ENCODE results near the gene MMAB.

Gene MMAB

DNA sequence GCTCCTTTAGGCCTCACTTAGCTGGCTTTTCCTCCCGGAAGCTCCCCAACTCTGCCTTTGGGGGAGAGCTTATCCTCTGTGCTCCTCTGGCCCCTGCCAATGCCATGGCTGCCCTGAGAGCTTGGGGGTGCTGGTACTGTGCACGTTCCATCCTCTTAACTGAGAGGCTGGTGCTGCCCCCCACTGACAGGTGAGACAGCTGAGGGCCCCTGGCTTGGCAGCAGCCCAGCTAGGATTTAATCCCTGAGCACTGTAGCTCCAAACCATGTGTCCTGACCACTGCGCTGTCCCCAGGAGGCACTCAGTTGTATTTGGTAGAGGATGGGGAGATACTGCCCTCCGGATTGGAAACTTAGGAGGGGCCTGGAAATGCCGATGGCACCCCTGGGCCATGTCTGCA lies 49.8 kb downstream of the MMAB start:
- H3K4me3 ChIP-seq (ENCODE audit: low read length) = no peak overlapping the region
- DNase-seq (ENCODE audit: low read depth) = no peak
- TF ChIP-seq, protein P1, sequence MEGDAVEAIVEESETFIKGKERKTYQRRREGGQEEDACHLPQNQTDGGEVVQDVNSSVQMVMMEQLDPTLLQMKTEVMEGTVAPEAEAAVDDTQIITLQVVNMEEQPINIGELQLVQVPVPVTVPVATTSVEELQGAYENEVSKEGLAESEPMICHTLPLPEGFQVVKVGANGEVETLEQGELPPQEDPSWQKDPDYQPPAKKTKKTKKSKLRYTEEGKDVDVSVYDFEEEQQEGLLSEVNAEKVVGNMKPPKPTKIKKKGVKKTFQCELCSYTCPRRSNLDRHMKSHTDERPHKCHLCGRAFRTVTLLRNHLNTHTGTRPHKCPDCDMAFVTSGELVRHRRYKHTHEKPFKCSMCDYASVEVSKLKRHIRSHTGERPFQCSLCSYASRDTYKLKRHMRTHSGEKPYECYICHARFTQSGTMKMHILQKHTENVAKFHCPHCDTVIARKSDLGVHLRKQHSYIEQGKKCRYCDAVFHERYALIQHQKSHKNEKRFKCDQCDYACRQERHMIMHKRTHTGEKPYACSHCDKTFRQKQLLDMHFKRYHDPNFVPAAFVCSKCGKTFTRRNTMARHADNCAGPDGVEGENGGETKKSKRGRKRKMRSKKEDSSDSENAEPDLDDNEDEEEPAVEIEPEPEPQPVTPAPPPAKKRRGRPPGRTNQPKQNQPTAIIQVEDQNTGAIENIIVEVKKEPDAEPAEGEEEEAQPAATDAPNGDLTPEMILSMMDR (IDR thresholded peaks at IDR 0.05; ENCODE audit: insufficient read depth, low read depth, low read length, missing control alignments) = no peak

DNA sequence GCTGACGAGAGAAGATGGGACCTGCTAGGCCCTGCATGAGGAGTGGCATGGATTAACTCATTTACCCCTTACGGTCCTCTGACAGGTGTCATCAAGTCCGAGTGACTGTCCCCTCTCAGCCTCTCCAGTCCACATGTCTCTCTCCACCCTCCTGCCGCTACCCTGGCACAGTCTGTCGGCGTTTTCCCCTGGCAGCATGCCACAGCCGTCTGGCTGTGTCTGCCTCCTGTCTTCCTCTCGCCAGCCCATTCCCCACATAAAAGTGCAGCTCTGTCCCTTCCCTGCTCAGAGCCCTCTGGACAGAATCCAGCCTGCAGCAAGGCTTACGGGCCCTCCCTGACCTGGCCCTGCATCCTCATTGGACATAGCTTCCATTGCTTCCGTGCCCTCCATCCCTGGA lies 50.2 kb downstream of the MMAB start:
- H3K4me3 ChIP-seq (ENCODE audit: low read length) = no peak overlapping the region
- DNase-seq (ENCODE audit: low read depth) = no peak
- TF ChIP-seq, protein P1 (IDR thresholded peaks at IDR 0.05; ENCODE audit: insufficient read depth, low read depth, low read length, missing control alignments) = no peak

DNA sequence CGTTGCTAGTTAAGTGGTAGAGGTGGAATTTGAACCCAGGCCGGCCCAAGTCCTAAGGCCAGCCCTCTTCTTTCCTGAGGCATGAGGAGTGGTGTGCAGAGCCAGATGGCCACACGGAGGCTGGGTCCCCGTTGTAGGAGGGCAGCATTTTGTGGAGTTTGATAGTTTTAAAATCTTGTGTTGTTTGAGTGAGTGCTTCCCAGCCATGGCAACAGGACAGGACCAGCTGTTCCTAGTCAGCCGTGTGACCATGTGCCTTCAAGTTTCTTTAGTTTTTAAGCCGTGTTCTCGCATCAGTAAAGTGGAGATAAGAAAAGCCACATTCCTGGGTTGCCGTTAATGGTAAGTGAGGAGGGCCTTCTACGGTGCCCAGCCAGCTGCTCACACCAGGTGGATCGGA lies 51.5 kb downstream of the MMAB start:
- no peak overlapping the region for H3K4me3 ChIP-seq (ENCODE audit: low read length)
- TF ChIP-seq, protein P1 (IDR thresholded peaks at IDR 0.05; ENCODE audit: insufficient read depth, low read depth, low read length, missing control alignments) = no peak
- DNase-seq (ENCODE audit: low read depth) = no peak

DNA sequence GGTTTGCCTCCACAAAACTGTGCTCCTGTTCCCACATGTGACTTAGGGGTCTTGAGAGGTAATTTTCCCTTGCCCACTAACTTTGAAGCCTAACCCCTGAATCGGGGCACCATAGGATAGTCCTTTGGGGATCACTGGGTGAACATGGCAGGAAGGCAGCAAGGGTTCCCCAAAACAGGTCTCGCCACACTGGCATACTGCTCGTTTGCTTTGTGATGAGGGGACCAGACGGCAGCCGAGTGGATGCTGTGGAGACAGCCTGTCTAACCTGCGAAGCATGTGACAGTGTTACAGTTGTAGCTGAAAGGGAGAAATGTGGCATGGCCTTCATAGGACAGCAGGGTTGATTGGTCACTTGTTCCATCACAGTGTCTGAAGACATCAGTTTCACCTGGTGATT lies 53.5 kb downstream of the MMAB start:
- DNase-seq (ENCODE audit: low read depth) = no peak
- TF ChIP-seq, protein P1 (IDR thresholded peaks at IDR 0.05; ENCODE audit: insufficient read depth, low read depth, low read length, missing control alignments) = no peak
- H3K4me3 ChIP-seq (ENCODE audit: low read length) = no peak overlapping the region

DNA sequence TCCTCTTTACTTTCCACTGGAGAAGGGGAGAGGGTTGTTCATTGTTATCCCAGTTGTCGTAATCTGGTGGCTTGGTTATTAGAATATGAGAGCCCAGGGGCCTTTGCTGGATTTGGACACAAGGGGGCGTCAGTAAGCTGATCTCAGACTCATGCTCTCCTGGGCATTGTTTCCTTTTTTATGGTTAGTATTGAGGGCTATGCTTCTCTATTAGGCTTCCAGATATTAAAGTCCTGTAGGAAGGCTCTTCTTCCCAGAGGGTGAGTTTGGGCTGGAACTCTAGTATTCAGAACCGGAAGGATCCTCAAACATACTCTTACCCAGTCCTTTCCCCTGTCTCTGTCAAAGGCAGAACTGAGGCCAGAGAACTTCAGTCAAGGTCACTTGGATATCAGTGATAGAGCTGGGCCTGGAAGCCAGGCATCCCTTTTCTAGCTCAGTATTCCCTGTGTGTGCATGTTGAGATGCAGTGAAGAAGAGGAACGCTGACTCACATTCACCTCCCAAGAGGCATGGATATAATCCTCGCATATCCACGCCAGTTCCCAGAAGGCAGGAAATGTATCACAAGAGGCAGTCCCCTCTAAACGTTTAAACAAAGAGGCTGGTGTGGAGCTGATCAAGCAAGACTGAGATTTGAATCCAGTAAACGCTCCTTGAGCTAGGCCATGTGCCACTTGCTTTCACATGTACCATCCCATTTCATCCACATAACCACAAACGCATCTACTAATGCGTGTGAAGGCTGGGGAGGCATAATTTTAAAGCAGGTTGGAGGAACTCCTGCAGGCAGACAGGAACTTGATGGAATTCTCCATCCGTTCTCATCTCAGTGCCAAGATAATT lies 54.3 kb downstream of the MMAB start:
- TF ChIP-seq, protein P1 (IDR thresholded peaks at IDR 0.05; ENCODE audit: insufficient read depth, low read depth, low read length, missing control alignments) = peak; percentile 92
- peak; percentile 62 for DNase-seq (ENCODE audit: low read depth)
- H3K4me3 ChIP-seq (ENCODE audit: low read length) = no peak overlapping the region

DNA sequence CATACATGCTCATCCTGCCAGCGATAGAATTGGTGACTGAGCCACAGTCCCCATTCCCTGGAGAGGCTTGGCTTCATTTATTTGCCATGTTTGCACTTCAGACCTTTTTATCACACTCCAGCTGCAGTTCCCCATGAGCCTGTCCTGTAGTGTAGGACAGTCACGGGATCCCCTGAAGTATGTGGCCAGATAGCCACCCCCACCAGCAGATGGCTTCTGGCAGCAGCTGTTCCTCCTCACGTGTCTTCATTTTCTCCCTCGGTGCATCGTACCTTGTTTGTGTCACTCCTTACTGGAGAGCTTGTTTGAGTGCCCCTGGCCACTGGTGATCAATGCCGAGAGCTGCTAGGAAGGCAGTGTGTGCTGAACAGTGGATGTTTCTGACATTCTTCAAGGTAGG lies 55.7 kb downstream of the MMAB start:
- DNase-seq (ENCODE audit: low read depth) = no peak
- TF ChIP-seq, protein P1 (IDR thresholded peaks at IDR 0.05; ENCODE audit: insufficient read depth, low read depth, low read length, missing control alignments) = no peak
- no peak overlapping the region for H3K4me3 ChIP-seq (ENCODE audit: low read length)

DNA sequence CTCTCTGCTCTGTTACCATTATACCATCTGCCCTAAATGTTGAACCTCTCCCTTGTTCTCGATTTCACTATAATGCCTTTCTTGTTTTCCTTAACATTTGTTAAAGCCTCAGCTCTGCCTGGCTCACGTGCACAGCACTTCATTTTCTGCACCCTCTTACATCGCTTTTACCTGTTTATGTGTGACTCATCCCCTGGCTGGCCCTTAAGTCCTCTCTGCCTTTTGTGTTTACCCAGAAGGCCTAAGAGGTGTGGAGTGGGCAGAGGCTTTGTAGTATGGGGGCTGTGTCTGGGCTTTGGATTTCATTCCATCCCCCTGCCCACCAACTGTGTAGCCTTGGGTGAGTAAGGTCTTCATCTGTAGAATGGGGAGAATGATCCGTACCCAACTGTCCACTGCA lies 59.3 kb downstream of the MMAB start:
- H3K4me3 ChIP-seq (ENCODE audit: low read length) = no peak overlapping the region
- TF ChIP-seq, protein P1 (IDR thresholded peaks at IDR 0.05; ENCODE audit: insufficient read depth, low read depth, low read length, missing control alignments) = no peak
- peak; percentile 28 for DNase-seq (ENCODE audit: low read depth)

Measured in epithelial cell of esophagus (primary cell).